Osteocyte (in vitro differentiated cells): ENCODE data around the gene SLC35E1. TPM values are rescaled to one million over a fixed set of nuclear protein-coding genes. Genes with fewer than 3 reads are reported as not detected.

Source experiments
- DNase-seq: peaks from one replicate; pipeline ENCODE4 v3.0.0; 2021; ENCODE audit warnings: mixed read lengths; ENCODE audit not compliant: unreplicated experiment; ENCODE audit errors: extremely low spot score
- H3K27ac Mint-ChIP-seq: one replicate; pipeline ENCODE4 v1.8.0; 2021; ENCODE audit warnings: mild to moderate bottlenecking, mixed read lengths; ENCODE audit not compliant: unreplicated experiment
- H3K27me3 Mint-ChIP-seq: one replicate; pipeline ENCODE4 v1.8.0; 2021; ENCODE audit warnings: mixed read lengths; ENCODE audit not compliant: unreplicated experiment
- H3K36me3 Mint-ChIP-seq: one replicate; pipeline ENCODE4 v1.8.0; 2021; ENCODE audit warnings: mixed read lengths; ENCODE audit not compliant: unreplicated experiment
- H3K4me1 Mint-ChIP-seq: one replicate; pipeline ENCODE4 v1.8.0; 2021; ENCODE audit warnings: mixed read lengths; ENCODE audit not compliant: unreplicated experiment
- H3K4me3 Mint-ChIP-seq: one replicate; pipeline ENCODE4 v1.8.0; 2021; ENCODE audit warnings: mild to moderate bottlenecking, moderate library complexity, mixed read lengths; ENCODE audit not compliant: unreplicated experiment
- H3K9me3 Mint-ChIP-seq: one replicate; pipeline ENCODE4 v1.8.0; 2021; ENCODE audit warnings: mixed read lengths; ENCODE audit not compliant: unreplicated experiment
- CTCF ChIP-seq: fragments of 200-600 bp; sonication (generic); IDR thresholded peaks from 2 replicates; pipeline ENCODE4 v1.5.0; 2021; ENCODE audit warnings: antibody characterized with exemption, mild to moderate bottlenecking, moderate library complexity
- total RNA-seq: library from RNA; stranded (reverse); gene quantifications from 2 replicates; pipeline ENCODE4 v1.2.1, GENCODE V29; 2021

SLC35E1 gene
- total RNA-seq, 1 donor from 2014 or later: 55.5 TPM

- no peaks in the 10 kb centered on the region for H3K27me3 Mint-ChIP-seq
- H3K27ac Mint-ChIP-seq: no peak overlapping the region
- no peaks in the 10 kb centered on the region for H3K4me1 Mint-ChIP-seq
- DNase-seq: no peak
- TF ChIP-seq CTCF: no peak
- no peak overlapping the region for H3K4me3 Mint-ChIP-seq
- H3K36me3 Mint-ChIP-seq: peaks cover 49% of the 10 kb centered on the region
- H3K9me3 Mint-ChIP-seq: no peaks in the 10 kb centered on the region
Measured at GRCh38 chr19:16522559-16523377, 49.4 kb downstream of the SLC35E1 start.

DNA sequence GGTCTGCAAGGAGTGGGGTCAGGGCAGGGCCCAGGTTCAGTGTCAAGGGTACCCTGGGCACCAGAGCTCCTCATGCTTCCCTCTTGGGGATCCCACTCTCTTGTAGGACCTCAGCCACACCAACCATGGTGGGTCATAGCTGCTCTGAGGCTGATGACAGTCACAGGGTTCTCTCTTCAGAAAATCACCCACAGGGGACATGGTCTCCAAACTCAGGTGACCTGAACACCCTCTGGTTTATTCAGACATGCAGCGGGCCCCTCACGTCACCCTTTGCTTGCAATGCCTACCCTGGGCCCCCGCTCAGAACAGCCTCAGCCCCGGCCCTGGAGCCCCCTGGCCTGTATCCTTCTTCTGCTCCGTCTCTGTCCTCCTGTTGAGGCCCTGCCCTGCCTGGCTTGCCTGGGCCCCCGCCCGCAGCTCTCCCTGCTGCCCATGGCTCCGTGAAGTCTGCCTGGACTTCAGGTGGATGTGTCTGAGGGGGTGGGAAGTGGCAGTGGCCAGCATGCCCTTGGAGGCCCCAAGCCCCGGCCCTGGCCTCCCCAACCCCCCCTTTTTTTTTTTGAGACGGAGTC is 50.4 kb downstream of the SLC35E1 start:
- no peaks in the 10 kb centered on the region for H3K9me3 Mint-ChIP-seq
- DNase-seq: no peak
- no peak overlapping the region for H3K27ac Mint-ChIP-seq
- no peaks in the 10 kb centered on the region for H3K27me3 Mint-ChIP-seq
- no peaks in the 10 kb centered on the region for H3K4me1 Mint-ChIP-seq
- no peak for TF ChIP-seq CTCF
- H3K36me3 Mint-ChIP-seq: peaks cover 53% of the 10 kb centered on the region
- H3K4me3 Mint-ChIP-seq: no peak overlapping the region

DNA sequence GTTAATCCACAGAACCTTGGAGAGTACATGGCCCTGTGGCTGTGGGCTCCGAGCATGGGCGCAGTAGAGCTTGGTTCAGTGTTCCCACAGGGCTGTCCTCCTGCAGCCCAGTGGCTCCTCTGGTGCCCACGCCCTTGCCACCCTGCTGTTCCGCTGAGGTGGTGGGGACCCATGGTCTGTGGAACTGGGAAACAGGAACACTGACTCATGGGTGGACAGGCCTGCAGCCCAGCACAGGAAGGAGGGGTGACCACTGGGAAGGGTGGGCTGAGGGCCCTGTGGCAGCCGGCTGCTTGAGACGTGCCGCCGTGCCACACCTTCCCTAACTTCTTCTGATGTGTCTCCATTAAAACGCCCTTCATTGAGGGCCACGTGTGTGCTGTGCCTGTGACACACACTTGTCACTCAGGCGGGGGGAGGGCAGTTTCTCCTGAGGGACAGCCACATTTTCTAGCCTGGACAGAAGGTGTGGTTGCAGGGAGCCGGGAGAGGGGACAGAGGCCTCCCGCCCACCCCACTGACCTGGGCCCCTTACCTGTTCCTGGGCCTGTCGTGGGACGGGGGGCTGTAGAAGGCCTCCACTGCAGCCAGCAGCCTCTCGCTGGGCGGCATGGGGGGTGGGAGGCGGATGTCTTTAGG is 51.1 kb downstream of the SLC35E1 start:
- Mint-ChIP-seq H3K27me3 (no peaks in the 10 kb centered on the region), H3K9me3 (no peaks in the 10 kb centered on the region), H3K27ac (no peak overlapping the region), H3K36me3 (peaks cover 50% of the 10 kb centered on the region), H3K4me1 (no peaks in the 10 kb centered on the region), H3K4me3 (no peak overlapping the region)
- no peak for TF ChIP-seq CTCF
- DNase-seq: no peak

- no peak for DNase-seq
Measured at GRCh38 chr19:16520074-16520973, 51.9 kb downstream of the SLC35E1 start.

More at GRCh38 chr19:16520074-16520973, 51.9 kb downstream of the SLC35E1 start:
- no peak overlapping the region for H3K4me3 Mint-ChIP-seq
- no peaks in the 10 kb centered on the region for H3K4me1 Mint-ChIP-seq
- peaks cover 45% of the 10 kb centered on the region for H3K36me3 Mint-ChIP-seq
- no peaks in the 10 kb centered on the region for H3K27me3 Mint-ChIP-seq
- no peak overlapping the region for H3K27ac Mint-ChIP-seq
- H3K9me3 Mint-ChIP-seq: no peaks in the 10 kb centered on the region
- TF ChIP-seq CTCF: no peak
